Right lobe of liver (tissue), 4 donors: ENCODE results near the gene ARHGAP44.

Experiments
- POLR2A ChIP-seq: fragments of 450-650 bp; IDR thresholded peaks from one replicate; pipeline ENCODE4 v1.6.1; 2017; ENCODE audit warnings: antibody characterized with exemption, mild to moderate bottlenecking
- TF ChIP-seq, protein P1 (sequence below), 4 donors: fragments of 200-600 bp in 3 of 4; fragments of 450-650 bp in 1 of 4; IDR thresholded peaks; one replicate each; pipeline versions ENCODE4 v1.5.1 to v1.8.0; 2016 to 2022; ENCODE audit warnings: antibody characterized with exemption in 4 of 4, mild to moderate bottlenecking in 2 of 4
- donor health status: DM: no; HTN: no; CAD: no.
- donor health status: DM: no; HTN: no; CAD: no.
- donor health status: DM: no; HTN: yes; CAD: no.

DNA sequence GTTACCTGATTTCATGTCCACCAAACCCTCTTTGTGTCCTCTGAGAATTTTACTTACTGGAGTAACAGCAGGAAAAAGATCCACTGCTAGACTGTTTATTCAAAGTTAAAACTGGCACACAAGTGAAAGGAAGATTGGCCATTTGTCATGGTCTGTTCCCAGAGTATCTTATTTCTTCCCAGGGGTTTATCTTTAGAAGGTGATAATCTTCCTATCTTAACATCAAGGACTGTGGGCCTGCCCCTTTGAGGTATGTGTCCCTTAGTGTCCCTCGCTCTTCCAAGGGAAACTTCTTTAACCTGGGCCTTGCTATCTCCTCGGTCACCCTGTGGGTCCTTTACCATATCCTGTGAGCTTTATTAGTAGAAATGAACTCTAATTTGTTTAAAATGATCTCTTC lies 49.7 kb downstream of the ARHGAP44 start:
- no peak for TF ChIP-seq POLR2A
- TF ChIP-seq, protein P1, sequence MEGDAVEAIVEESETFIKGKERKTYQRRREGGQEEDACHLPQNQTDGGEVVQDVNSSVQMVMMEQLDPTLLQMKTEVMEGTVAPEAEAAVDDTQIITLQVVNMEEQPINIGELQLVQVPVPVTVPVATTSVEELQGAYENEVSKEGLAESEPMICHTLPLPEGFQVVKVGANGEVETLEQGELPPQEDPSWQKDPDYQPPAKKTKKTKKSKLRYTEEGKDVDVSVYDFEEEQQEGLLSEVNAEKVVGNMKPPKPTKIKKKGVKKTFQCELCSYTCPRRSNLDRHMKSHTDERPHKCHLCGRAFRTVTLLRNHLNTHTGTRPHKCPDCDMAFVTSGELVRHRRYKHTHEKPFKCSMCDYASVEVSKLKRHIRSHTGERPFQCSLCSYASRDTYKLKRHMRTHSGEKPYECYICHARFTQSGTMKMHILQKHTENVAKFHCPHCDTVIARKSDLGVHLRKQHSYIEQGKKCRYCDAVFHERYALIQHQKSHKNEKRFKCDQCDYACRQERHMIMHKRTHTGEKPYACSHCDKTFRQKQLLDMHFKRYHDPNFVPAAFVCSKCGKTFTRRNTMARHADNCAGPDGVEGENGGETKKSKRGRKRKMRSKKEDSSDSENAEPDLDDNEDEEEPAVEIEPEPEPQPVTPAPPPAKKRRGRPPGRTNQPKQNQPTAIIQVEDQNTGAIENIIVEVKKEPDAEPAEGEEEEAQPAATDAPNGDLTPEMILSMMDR (IDR thresholded peaks at IDR 0.05) = no peak
